HG03460 (cell line): ENCODE data around the gene PHETA1.
"Not testable (repeated sequence)": the region's sequence is repeated elsewhere in the genome, so short reads cannot be mapped to it uniquely, and the experiment has no call there.

Source experiments
- ATAC-seq: cut with Tn5 transposase; IDR thresholded peaks from one replicate; pipeline ENCODE4 v1.9.1; 2021; ENCODE audit not compliant: unreplicated experiment

PHETA1 gene

DNA sequence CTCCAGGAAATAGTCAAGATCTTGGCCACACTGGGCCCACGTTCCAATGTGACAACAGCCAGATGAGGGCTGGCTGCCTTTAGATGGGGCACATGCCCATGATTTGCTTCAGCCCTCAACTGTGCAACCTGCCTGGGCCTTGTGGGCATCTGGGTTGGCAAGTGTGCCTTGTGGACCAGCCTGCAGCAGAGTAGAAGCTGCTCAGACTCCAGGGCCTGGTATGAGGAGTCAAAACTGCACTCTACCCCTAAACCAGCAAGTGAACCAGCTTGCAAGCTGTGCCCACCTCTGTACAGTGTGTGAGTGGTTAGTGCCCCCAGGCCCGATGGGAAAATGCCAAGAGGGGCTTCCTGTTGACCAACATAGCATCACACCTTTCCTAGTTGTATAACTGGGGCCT is 17.9 kb downstream of the PHETA1 start:
- ATAC-seq: no peak

DNA sequence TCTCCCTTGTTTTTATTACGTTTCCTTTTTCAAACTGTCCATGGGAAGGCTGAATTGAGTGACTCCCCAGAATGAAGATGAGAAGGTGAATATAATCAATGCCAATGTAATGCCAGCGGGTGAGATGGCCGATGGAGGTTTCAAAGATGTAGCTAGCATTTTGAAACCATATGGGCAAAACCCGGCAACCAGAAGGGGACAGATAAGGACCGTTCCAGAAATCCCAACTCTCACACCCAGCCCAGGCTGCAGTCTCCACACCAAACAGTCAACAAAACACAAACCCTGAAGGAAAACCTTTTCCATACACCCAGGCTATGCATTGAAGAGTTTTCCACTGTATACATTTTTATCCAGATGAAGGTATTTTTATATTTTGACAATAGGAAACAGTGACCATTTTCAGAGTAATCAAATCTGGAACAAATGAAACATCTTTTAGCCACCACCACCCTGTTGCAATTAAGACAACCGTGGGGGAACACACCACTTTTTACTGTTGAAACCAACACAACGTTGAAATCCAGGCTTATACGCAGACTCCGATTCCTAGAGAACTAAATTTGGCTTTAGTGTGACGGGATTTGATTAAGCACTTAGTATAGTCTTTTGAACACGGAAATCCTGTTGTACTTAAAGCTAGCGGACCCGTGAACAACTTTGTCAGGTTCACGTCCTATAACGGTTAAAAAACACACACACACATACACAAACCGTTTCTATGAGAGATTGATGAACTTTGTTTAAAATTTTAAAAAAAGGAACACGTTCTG is 19.0 kb downstream of the PHETA1 start:
- no peak for ATAC-seq

DNA sequence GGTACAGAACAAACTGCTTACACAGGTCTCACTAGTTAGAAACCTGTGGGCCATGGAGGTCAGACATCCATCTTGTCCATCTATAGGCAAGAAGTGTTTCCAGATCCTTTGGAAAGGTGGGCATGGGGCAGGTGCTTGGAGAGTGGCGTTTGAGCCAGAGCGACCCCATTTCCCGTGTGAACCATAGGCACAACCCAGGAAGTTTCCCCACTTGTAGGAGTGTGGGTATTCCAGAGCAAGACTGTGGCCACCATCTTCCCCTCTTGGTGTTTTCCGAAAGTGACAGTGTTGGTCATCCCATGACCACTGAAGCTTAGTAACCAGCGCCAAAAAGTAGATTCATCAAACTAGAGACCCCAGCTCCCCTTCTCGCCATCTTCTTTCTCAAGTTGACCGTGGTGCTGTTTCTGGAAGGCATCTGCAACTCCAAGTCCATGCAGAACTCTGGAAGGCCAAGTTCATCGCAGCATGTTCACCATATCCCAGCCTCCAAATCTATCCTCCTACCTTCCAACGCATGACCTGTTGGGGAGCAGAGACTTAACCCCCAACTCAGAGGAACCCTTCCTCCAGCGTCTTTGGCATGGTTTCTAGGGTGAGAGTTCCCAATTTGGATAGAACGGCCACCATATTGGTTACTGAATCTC is 19.7 kb downstream of the PHETA1 start:
- no peak for ATAC-seq

DNA sequence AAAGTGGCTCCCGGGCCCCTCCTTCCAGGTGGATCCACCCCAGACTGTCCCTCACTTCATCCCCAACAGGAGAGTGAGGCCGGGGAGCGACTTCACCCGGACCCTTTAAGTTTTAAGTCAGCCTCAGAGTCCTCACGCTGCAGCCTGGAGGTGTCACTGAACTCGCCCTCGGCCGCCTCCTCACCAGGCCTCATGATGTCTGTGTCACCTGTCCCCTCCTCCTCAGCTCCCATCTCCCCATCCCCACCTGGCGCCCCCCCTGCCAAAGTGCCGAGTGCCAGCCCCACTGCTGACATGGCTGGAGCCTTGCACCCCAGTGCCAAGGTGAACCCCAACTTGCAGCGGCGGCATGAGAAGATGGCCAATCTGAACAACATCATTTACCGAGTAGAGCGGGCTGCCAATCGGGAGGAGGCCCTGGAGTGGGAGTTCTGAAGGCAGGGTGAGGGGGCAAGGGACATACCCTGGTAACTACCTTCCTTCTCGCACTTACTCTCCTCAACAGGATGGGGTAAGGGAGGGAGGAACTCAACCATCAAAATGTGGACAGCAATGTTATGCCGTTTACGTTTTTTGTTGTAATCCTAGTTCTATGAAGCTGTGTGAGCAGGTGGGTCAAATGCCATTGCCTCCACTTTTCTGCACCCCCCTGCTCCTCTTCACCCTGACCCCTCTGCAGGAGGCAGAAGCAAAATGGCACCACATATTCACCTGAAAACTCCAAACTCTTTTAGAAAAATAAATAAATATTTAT is 20.8 kb downstream of the PHETA1 start:
- no peak for ATAC-seq

GRCh38 chr12:111344254-111344875 is 24.5 kb downstream of the PHETA1 start:
- no peak for ATAC-seq

GRCh38 chr12:111343181-111343580 is 25.7 kb downstream of the PHETA1 start:
- no peak for ATAC-seq

DNA sequence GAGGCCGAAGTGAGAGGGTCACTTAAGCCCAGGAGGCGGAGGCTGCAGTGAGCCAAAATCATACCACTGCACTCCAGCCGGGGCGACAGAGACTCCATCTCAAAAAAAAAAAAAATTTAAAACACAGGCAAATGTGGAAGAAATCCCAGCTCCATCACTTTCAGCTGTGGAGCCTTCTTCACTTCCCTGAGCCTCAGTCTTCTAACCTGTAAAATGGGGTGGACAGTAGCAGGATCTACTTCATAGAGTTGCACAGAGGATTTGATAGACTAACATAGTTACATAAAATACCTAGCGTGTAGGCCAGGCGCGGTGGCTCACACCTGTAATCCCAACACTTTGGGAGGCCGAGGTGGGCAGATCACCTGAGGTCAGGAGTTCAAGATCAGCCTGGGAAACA is 26.5 kb downstream of the PHETA1 start:
- ATAC-seq: no peak

GRCh38 chr12:111341426-111342065 is 27.3 kb downstream of the PHETA1 start:
- ATAC-seq: no peak

DNA sequence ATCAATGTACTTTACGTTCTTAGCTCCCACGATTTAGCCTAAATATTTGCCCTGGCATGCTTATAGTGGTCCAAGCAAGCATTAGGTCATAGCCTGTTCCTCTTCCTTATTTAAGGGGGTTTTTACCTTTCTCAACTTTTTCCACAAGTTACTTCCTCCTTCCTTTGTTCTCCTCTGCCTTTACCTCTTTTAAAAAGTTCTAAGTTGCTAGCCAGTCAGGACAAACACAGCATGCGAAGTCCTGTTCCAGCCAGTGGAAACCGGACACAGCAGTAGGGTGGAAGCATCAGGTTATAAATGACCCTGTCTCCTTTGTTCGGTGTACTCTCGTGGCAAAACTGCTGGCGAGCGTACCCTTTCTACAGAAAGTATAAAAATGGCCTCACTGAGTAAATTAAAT is 28.2 kb downstream of the PHETA1 start:
- ATAC-seq: not testable (repeated sequence)

- ATAC-seq: no peak
Observed at GRCh38 chr12:111340231-111340630, 28.7 kb downstream of the PHETA1 start.

GRCh38 chr12:111339321-111339938 is 29.5 kb downstream of the PHETA1 start:
- no peak for ATAC-seq

GRCh38 chr12:111338096-111338495 is 30.8 kb downstream of the PHETA1 start:
- ATAC-seq: no peak

DNA sequence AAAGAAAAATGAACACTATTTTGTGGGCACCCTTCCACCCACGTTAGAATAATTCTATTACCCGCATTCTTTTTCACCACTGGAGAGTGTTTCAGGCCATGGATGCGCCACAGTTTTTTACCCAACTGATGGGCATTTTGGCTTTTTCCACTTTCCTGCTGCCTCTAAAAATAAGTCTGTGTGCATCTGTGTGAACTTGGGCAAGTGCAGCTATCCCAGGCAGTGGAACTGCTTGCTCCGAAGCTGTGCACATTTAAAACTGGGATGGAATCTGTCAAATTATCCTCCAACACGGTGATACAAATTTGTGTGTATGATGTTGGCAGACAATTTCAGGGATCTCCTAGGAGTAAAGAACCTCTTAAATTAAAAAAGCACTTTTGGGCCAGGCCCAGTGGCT is 31.5 kb downstream of the PHETA1 start:
- ATAC-seq: no peak

DNA sequence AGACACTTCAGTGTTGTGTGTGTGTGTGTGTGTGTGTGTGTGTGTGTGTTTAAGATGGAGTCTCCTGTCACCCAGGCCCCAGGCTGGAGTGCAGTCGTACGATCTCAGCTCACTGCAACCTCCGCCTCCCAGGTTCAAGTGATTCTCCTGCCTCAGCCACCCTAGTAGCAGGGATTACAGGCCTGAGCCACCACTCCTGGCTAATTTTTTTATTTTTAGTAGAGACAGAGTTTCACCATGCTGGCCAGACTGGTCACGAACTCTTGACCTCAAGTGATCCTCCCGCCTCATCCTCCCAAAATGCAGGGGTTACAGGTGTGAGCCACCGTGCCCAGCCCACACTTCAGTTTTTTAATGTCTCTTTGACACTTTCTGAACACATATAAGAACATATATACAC is 32.5 kb downstream of the PHETA1 start:
- not testable (repeated sequence) for ATAC-seq

DNA sequence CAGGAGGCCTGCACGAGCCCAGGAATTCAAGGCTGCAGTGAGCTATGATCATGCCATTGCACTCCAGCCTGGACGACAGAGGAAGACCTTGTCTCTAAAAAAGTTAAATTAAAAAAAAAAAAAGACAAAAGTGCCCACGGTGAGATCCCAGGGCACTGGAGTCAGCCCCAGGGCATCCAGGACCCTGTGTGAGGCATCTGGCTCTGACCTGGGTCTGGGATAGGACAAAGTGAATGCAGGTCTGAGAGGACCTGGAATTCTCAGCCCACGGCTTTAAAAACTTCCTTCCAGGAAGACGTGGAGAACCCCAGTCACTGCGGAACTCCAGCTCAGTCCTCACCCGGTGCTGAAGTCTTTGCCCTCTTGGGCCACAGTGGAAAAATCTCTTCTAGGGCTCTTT is 33.1 kb downstream of the PHETA1 start:
- no peak for ATAC-seq

- not testable (repeated sequence) for ATAC-seq
Observed at GRCh38 chr12:111335301-111335700, 33.6 kb downstream of the PHETA1 start.

DNA sequence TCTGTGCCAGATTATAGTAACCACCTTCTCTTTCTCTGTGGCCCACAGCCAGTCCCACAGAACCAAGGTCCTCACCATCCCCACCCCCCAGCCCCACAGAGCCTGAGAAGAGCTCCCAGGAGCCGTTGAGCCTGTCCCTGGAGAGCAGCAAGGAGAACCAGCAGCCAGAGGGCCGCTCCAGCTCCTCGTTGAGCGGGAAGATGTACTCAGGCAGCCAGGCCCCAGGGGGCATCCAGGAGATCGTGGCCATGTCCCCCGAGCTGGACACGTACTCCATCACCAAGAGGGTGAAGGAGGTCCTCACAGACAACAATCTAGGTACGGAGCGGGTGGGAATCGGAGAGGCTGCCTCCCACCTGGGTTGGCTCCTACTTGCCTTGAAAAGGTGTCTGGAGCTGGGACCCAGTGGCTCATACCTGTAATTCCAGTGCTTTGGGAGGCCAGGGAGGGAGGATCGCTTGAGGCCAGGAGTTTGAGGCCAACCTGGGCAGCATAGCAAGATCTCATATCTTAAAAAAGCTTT is 34.4 kb downstream of the PHETA1 start:
- no peak for ATAC-seq

GRCh38 chr12:111330800-111331752 is 37.8 kb downstream of the PHETA1 start:
- no peak for ATAC-seq

DNA sequence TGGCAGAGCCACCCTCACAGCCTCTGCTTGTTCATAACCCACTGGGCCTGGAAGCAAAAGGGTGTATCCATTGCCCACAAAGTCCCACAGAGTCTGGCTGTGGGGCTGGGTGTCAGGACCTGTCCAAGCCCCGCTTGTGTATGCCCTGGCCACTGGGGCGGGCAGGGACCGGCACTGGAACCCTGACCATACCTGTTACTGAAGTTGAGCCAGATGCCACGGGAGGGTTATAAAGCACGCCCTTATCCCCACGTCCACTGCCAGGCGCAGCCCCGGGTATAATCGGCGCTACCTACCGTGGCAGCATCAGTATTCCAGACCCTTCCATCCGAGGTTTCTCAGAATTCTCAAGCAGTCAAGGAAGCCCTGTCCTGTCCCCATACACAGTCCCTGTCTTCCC is 40.8 kb downstream of the PHETA1 start:
- ATAC-seq: no peak
